Measurements from ENCODE around the gene PLCG2.

DNA sequence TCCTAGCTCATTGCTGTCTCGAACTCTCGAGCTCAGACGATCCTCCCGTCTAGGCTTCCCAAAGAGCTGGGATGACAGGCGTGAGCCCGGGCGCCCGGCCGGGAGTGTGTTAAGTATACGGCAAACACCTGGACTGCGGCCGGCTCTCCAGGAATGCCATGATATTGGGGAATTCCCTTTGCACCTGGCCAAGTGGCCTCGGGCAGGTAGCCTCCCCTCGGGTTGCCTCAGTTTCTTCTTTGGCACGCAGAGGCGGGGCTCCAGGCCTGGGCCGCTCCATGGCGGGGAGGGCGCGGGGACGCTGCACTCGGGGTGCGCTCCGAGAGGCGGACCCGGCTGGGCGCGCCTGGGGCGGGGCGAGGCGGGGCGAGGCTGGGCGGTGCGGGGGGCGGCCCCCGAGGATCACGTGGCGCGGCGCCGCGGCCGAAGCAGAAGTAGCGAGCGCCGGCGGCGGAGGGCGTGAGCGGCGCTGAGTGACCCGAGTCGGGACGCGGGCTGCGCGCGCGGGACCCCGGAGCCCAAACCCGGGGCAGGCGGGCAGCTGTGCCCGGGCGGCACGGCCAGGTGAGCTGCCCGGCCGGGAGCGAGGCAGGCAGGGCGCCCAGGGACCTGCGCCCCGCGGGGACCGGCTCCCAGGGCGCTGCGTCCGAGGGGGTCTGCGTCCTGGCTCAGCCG, at the start of gene PLCG2:
- TF ChIP-seq, protein P1, sequence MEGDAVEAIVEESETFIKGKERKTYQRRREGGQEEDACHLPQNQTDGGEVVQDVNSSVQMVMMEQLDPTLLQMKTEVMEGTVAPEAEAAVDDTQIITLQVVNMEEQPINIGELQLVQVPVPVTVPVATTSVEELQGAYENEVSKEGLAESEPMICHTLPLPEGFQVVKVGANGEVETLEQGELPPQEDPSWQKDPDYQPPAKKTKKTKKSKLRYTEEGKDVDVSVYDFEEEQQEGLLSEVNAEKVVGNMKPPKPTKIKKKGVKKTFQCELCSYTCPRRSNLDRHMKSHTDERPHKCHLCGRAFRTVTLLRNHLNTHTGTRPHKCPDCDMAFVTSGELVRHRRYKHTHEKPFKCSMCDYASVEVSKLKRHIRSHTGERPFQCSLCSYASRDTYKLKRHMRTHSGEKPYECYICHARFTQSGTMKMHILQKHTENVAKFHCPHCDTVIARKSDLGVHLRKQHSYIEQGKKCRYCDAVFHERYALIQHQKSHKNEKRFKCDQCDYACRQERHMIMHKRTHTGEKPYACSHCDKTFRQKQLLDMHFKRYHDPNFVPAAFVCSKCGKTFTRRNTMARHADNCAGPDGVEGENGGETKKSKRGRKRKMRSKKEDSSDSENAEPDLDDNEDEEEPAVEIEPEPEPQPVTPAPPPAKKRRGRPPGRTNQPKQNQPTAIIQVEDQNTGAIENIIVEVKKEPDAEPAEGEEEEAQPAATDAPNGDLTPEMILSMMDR (IDR thresholded peaks at IDR 0.05; ENCODE audit: borderline replicate concordance, extremely low read depth, low read length, poor library complexity, severe bottlenecking) = no peak
- no peak for TF ChIP-seq EZH2 (IDR thresholded peaks at IDR 0.05; ENCODE audit: borderline replicate concordance, low read depth, low read length, severe bottlenecking)

Measured in DND-41 (cell line).